Effector CD4-positive, alpha-beta T cell (primary cell): ENCODE measurements around the gene ROBO2.

Experiments
- DNase-seq: peaks from one replicate; pipeline ENCODE4 v3.0.0-alpha.2; 2020

ROBO2 gene

GRCh38 chr3:77191014-77191413, 151.1 kb downstream of the ROBO2 start:
- no peak for DNase-seq

- DNase-seq, result no peak
Observed at GRCh38 chr3:77191640-77192039, 151.7 kb downstream of the ROBO2 start.

GRCh38 chr3:77195766-77196545, 156.1 kb downstream of the ROBO2 start:
- no peak for DNase-seq

GRCh38 chr3:77197408-77197807, 157.5 kb downstream of the ROBO2 start:
- DNase-seq, result no peak

- no peak for DNase-seq
Observed at GRCh38 chr3:77203851-77204250, 164.0 kb downstream of the ROBO2 start.

GRCh38 chr3:77204788-77205187, 164.9 kb downstream of the ROBO2 start:
- no peak for DNase-seq

GRCh38 chr3:77207753-77208152, 167.9 kb downstream of the ROBO2 start:
- no peak for DNase-seq

- no peak for DNase-seq
Observed at GRCh38 chr3:77222701-77223100, 182.8 kb downstream of the ROBO2 start.

- no peak for DNase-seq
Observed at GRCh38 chr3:77227567-77227966, 187.7 kb downstream of the ROBO2 start.

GRCh38 chr3:77232557-77232956, 192.7 kb downstream of the ROBO2 start:
- no peak for DNase-seq

- no peak for DNase-seq
Observed at GRCh38 chr3:77234004-77234403, 194.1 kb downstream of the ROBO2 start.

GRCh38 chr3:77236118-77236517, 196.2 kb downstream of the ROBO2 start:
- DNase-seq, result no peak

- DNase-seq, result no peak
Observed at GRCh38 chr3:77240072-77240650, 200.3 kb downstream of the ROBO2 start.

GRCh38 chr3:77242371-77242770, 202.5 kb downstream of the ROBO2 start:
- no peak for DNase-seq

- DNase-seq, result no peak
Observed at GRCh38 chr3:77244981-77245380, 205.1 kb downstream of the ROBO2 start.

- no peak for DNase-seq
Observed at GRCh38 chr3:77247061-77247460, 207.2 kb downstream of the ROBO2 start.

- no peak for DNase-seq
Observed at GRCh38 chr3:77247817-77248216, 207.9 kb downstream of the ROBO2 start.

- DNase-seq, result no peak
Observed at GRCh38 chr3:77248420-77248819, 208.5 kb downstream of the ROBO2 start.

GRCh38 chr3:77251136-77251535, 211.2 kb downstream of the ROBO2 start:
- DNase-seq, result no peak

GRCh38 chr3:77254967-77255831, 215.3 kb downstream of the ROBO2 start:
- no peak for DNase-seq

- DNase-seq, result no peak
Observed at GRCh38 chr3:77256584-77257503, 216.9 kb downstream of the ROBO2 start.

- no peak for DNase-seq
Observed at GRCh38 chr3:77259694-77260093, 219.8 kb downstream of the ROBO2 start.

- no peak for DNase-seq
Observed at GRCh38 chr3:77262361-77262760, 222.5 kb downstream of the ROBO2 start.
